Body of pancreas (tissue), 4 donors: ENCODE measurements around the gene SYNPO2. TPM values are rescaled to one million over a fixed set of nuclear protein-coding genes. Genes with fewer than 3 reads are reported as not detected.

Source experiments
- ATAC-seq: fragments of 150-250 bp; one replicate; pipeline ENCODE4 v1.9.1; 2016
- DNase-seq, 4 donors: peaks; one replicate each; pipeline ENCODE4 v3.0.0-alpha.2; 2019
- H3K27ac ChIP-seq, 4 donors: fragments of 200-600 bp; sonication (generic); 1 replicate in 3 of 4; 2 replicates in 1 of 4; pipeline versions ENCODE4 v1.5.1 to v1.6.1; 2016 to 2019; ENCODE audit warnings: mild to moderate bottlenecking in 1 of 4, mixed read lengths in 1 of 4, moderate library complexity in 1 of 4
- H3K27me3 ChIP-seq, 2 donors: fragments of 200-600 bp; sonication (generic); one replicate each; pipeline ENCODE4 v1.6.0; 2016; ENCODE audit warnings: mild to moderate bottlenecking in 1 of 2
- H3K36me3 ChIP-seq, 2 donors: fragments of 200-600 bp; sonication (generic); replicated peaks in 1 of 2; 2 replicates each; pipeline ENCODE4 v1.5.1; 2016; ENCODE audit warnings: low read depth in 2 of 2; ENCODE audit not compliant: insufficient read depth in 1 of 2
- H3K4me1 ChIP-seq: fragments of 200-600 bp; sonication (generic); one replicate; pipeline ENCODE4 v1.6.0; 2016
- H3K4me3 ChIP-seq, 2 donors: fragments of 200-600 bp; sonication (generic); 1 replicate in 1 of 2; 2 replicates in 1 of 2; pipeline ENCODE4 v1.5.1; 2016 to 2019
- H3K9me3 ChIP-seq, 3 donors: fragments of 200-600 bp; sonication (generic); 1 replicate in 2 of 3; 2 replicates in 1 of 3; pipeline ENCODE4 v1.5.1; 2016
- POLR2A ChIP-seq, 3 donors: fragments of 450-650 bp; IDR thresholded peaks; one replicate each; pipeline ENCODE4 v1.6.1; 2016; ENCODE audit warnings: antibody characterized with exemption in 3 of 3, mild to moderate bottlenecking in 2 of 3
- WGBS, 2 donors: methylation state at CpG; one replicate each; pipeline ENCODE4 v1.1.5; 2017; 5-methylcytosine and 5-hydroxymethylcytosine counted together
- intact Hi-C: fragments of 100-400 bp; cut with DNase I; formaldehyde crosslinking; loops from one replicate; pipeline ENCODE4 v1.15.1; 2023
- total RNA-seq, 2 donors: library from RNA; depleted of rRNA; stranded (reverse); fragments of >200 nt; gene quantifications; one replicate each; pipeline ENCODE4 v1.1.0, GENCODE V29; 2016
- TF ChIP-seq, protein P1 (sequence below), 7 experiments: fragments of 450-650 bp in 4 of 7; fragments of 200-600 bp in 3 of 7; sonication (generic) in 3 of 7; IDR thresholded peaks; one replicate each; pipeline ENCODE4 v1.5.1; 2016 to 2019; ENCODE audit warnings: antibody characterized with exemption in 7 of 7

Gene SYNPO2
- total RNA-seq, 2 donors from 2014 or later: 7.6 to 19.5 TPM

DNA sequence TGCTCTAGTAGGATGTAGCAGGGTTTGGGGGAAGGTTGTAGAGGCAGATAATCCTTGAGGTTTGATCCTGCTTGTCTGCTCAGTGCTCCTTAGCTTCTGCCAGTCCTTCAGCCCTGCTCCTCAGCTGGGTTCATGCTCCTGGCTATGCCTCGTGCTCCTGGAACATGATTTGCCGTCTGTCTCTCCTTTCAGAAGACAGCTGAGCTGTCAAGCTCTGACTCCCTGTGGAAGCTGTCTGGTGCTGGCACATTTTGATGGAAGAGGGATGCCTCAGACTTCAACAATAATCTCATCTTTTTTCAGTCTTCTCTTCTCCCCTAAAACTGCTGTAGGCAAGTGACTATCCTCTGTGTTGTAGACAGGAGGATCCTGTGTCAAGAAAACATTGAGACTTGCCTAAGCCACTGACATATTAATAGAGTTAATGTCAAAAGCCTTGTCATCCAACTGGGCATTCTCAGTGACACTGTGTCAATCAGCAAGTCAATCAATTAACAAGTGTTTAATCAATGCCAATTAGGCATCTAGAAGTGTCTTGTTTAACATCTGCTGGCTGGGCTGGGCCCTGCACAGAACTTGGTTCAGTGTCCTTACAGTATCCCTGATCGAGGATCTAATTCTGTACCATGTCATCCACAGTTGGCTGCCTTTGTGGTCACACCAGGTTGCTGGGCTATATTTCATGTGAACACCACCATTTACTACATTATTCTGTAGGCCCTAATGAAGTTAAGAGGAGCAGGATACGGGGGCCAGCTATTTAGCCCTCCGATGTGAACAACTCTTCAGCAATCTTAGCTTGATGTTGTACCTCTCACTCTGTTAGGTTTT lies 96.7 kb downstream of the SYNPO2 start:
- TF ChIP-seq, protein P1, sequence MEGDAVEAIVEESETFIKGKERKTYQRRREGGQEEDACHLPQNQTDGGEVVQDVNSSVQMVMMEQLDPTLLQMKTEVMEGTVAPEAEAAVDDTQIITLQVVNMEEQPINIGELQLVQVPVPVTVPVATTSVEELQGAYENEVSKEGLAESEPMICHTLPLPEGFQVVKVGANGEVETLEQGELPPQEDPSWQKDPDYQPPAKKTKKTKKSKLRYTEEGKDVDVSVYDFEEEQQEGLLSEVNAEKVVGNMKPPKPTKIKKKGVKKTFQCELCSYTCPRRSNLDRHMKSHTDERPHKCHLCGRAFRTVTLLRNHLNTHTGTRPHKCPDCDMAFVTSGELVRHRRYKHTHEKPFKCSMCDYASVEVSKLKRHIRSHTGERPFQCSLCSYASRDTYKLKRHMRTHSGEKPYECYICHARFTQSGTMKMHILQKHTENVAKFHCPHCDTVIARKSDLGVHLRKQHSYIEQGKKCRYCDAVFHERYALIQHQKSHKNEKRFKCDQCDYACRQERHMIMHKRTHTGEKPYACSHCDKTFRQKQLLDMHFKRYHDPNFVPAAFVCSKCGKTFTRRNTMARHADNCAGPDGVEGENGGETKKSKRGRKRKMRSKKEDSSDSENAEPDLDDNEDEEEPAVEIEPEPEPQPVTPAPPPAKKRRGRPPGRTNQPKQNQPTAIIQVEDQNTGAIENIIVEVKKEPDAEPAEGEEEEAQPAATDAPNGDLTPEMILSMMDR (IDR thresholded peaks at IDR 0.05): no peak
- no peak for TF ChIP-seq POLR2A (IDR thresholded peaks at IDR 0.05)
- Histone ChIP-seq H3K4me3 (no peak overlapping the region), H3K27ac (no peak overlapping the region), H3K27me3 (no peaks in the 10 kb centered on the region), H3K36me3 (no peaks in the 10 kb centered on the region), H3K4me1 (no peaks in the 10 kb centered on the region), H3K9me3 (no peaks in the 10 kb centered on the region)
- intact Hi-C loops: no loop called here
- ATAC-seq (no peak), DNase-seq (no peak)
- 77 to 83% methylated on average over 5 of the region's 5 CpGs for WGBS, 2 donors

- no peak for DNase-seq
- Histone ChIP-seq H3K36me3 (no peaks in the 10 kb centered on the region), H3K9me3 (no peaks in the 10 kb centered on the region), H3K27me3 (no peaks in the 10 kb centered on the region), H3K27ac (peak overlapping the region in 1 of 4 donors; percentile 7), H3K4me3 (no peak overlapping the region), H3K4me1 (no peaks in the 10 kb centered on the region)
- intact Hi-C loops: no loop called here
- no peak for TF ChIP-seq POLR2A (IDR thresholded peaks at IDR 0.05)
- TF ChIP-seq, protein P1 (IDR thresholded peaks at IDR 0.05): no peak
- ATAC-seq: peak; percentile 45
- 71 to 72% methylated on average over 1 of the region's 1 CpG for WGBS, 2 donors
Measured at GRCh38 chr4:118987959-118988634, 99.4 kb downstream of the SYNPO2 start.

DNA sequence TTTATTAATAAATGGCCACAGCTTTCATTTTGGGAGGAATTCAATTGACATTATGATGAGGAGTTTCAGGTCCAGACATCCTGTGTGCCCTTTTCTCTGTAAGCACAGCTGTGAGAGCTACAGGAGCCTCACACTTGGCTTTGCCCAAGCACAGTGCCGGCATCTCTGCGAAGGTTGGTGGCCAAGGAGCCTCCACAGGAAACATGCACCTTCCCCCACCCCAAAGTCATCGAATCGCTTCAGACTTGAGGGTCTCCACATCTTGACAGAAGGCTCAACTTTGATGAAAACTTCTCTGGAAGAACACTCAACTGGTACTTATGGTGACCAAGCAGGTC lies 100.0 kb downstream of the SYNPO2 start:
- ATAC-seq: no peak
- H3K4me1 ChIP-seq: no peaks in the 10 kb centered on the region
- WGBS, 2 donors: 78 to 89% methylated on average over 2 to 4 of the region's 4 CpGs
- H3K9me3 ChIP-seq: no peaks in the 10 kb centered on the region
- no peaks in the 10 kb centered on the region for H3K36me3 ChIP-seq
- intact Hi-C loops: no loop called here
- H3K27me3 ChIP-seq: no peaks in the 10 kb centered on the region
- DNase-seq: no peak
- no peak overlapping the region for H3K27ac ChIP-seq
- TF ChIP-seq, protein P1 (IDR thresholded peaks at IDR 0.05): no peak
- no peak for TF ChIP-seq POLR2A (IDR thresholded peaks at IDR 0.05)
- H3K4me3 ChIP-seq: no peak overlapping the region

GRCh38 chr4:118989098-118990080 lies 100.7 kb downstream of the SYNPO2 start:
- intact Hi-C loops: no loop called here
- H3K4me1 ChIP-seq: no peaks in the 10 kb centered on the region
- TF ChIP-seq, protein P1 (IDR thresholded peaks at IDR 0.05): no peak
- TF ChIP-seq POLR2A (IDR thresholded peaks at IDR 0.05): no peak

More at GRCh38 chr4:118989098-118990080, 100.7 kb downstream of the SYNPO2 start:
- no peaks in the 10 kb centered on the region for H3K27me3 ChIP-seq
- 83 to 88% methylated on average over 7 of the region's 7 CpGs for WGBS, 2 donors
- H3K36me3 ChIP-seq: no peaks in the 10 kb centered on the region
- no peak overlapping the region for H3K27ac ChIP-seq
- no peak for ATAC-seq
- no peak overlapping the region for H3K4me3 ChIP-seq
- no peak for DNase-seq
- no peaks in the 10 kb centered on the region for H3K9me3 ChIP-seq
